Right cardiac atrium (tissue), 5 donors: ENCODE measurements around the gene PES1. TPM values are rescaled to one million over a fixed set of nuclear protein-coding genes. Genes with fewer than 3 reads are reported as not detected.
"Not testable (repeated sequence)": the region's sequence is repeated elsewhere in the genome, so short reads cannot be mapped to it uniquely, and the experiment has no call there.

Experiments
- ATAC-seq, 2 donors: fragments of 200-7000 bp; cut with Tn5 transposase; one replicate each; pipeline versions ENCODE4 v1.8.0 to v1.9.1; 2020; ENCODE audit warnings: moderate library complexity in 2 of 2, mild to moderate bottlenecking in 1 of 2
- DNase-seq, 3 donors: peaks; one replicate each; pipeline ENCODE4 v3.0.0-alpha.2; 2020
- H3K27ac ChIP-seq: one replicate; pipeline ENCODE4 v1.5.1; 2013; ENCODE audit warnings: mild to moderate bottlenecking, low read length, control low read depth, moderate library complexity
- H3K27me3 ChIP-seq: one replicate; pipeline ENCODE4 v1.6.1; 2013; ENCODE audit not compliant: control insufficient read depth, insufficient read depth
- H3K4me1 ChIP-seq: one replicate; pipeline ENCODE4 v1.6.1; 2013; ENCODE audit warnings: low read length; ENCODE audit not compliant: control insufficient read depth, insufficient read depth
- H3K4me3 ChIP-seq: one replicate; pipeline ENCODE4 v1.5.1; 2013; ENCODE audit warnings: low read length, control low read depth
- H3K9me3 ChIP-seq: one replicate; pipeline ENCODE4 v1.6.1; 2013; ENCODE audit warnings: low read length; ENCODE audit not compliant: control insufficient read depth
- WGBS: extraction: QIAGEN DNeasy Blood & Tissue Kit; methylation state at CpG from one replicate; pipeline ENCODE4 v1.1.7; 2013; 5-methylcytosine and 5-hydroxymethylcytosine counted together
- intact Hi-C, 4 donors: fragments of 100-400 bp; cut with DNase I; formaldehyde crosslinking; loops; one replicate each; pipeline versions ENCODE4 v1.11.0 to v1.14.0; 2022 to 2023
- polyA plus RNA-seq: library from polyadenylated mRNA; stranded (reverse); fragments of 200-250 nt; gene quantifications from one replicate; pipeline ENCODE4 v1.2.3, GENCODE V29; 2013
- total RNA-seq, 4 donors: library from RNA; stranded (reverse); fragmentation: NEBNext Ultra II Directional; extraction: Animal tissue kit (Norgen Biotek cat#: 25700); gene quantifications; one replicate each; pipeline ENCODE4 v1.2.1, GENCODE V29; 2021
- donor health status: healthy with polysubstance abuse.
- donor health status: DM: no; HTN: yes; CAD: no.
- donor health status: DM: no; HTN: no; CAD: no.
- donor health status: DM: no; HTN: yes; CAD: no; lungs with severe emphysema.
- donor health status: DM: yes; HTN: yes; CAD: no.

The PES1 gene
- total and polyA plus RNA-seq, 5 donors = 20.1 to 31.9 (median 23.7) TPM

GRCh38 chr22:30598986-30599385, 7.3 kb upstream of the PES1 start:
- H3K9me3 ChIP-seq = no peaks in the 10 kb centered on the region
- no peaks in the 10 kb centered on the region for H3K4me1 ChIP-seq
- ATAC-seq (no peak), DNase-seq (no peak)
- WGBS = 86% methylated on average over 3 of the region's 3 CpGs
- H3K27me3 ChIP-seq = no peaks in the 10 kb centered on the region
- H3K27ac ChIP-seq = no peak overlapping the region
- intact Hi-C loops = no loop called here
- no peak overlapping the region for H3K4me3 ChIP-seq

GRCh38 chr22:30596886-30597285, 5.2 kb upstream of the PES1 start:
- DNase-seq (no peak), ATAC-seq (no peak)
- Histone ChIP-seq H3K4me1 (no peaks in the 10 kb centered on the region), H3K9me3 (no peaks in the 10 kb centered on the region), H3K4me3 (no peak overlapping the region), H3K27ac (no peak overlapping the region), H3K27me3 (no peaks in the 10 kb centered on the region)
- 91% methylated on average over 29 of the region's 29 CpGs for WGBS
- intact Hi-C loops = no loop called here

- H3K4me3 ChIP-seq = no peak overlapping the region
- WGBS = 71% methylated on average over 2 of the region's 2 CpGs
- H3K27me3 ChIP-seq = no peaks in the 10 kb centered on the region
- H3K4me1 ChIP-seq = no peaks in the 10 kb centered on the region
- H3K9me3 ChIP-seq = no peaks in the 10 kb centered on the region
- intact Hi-C loops = no loop called here
- ATAC-seq = no peak
- DNase-seq = no peak
- no peak overlapping the region for H3K27ac ChIP-seq
Measured at GRCh38 chr22:30596199-30596598, 4.5 kb upstream of the PES1 start.

- H3K27me3 ChIP-seq, ATAC-seq, DNase-seq, H3K9me3 ChIP-seq, H3K4me1 ChIP-seq, H3K27ac ChIP-seq, intact Hi-C loops: not testable (repeated sequence)
- peak overlapping the region; percentile 96 for H3K4me3 ChIP-seq
- 33% methylated on average over 18 of the region's 18 CpGs for WGBS
Measured at GRCh38 chr22:30592360-30592713, 627 bp upstream of the PES1 start.

- ATAC-seq = no peak
- Histone ChIP-seq H3K27me3 (no peaks in the 10 kb centered on the region), H3K4me3 (peak overlapping the region; percentile 96), H3K27ac (no peak overlapping the region), H3K9me3 (no peaks in the 10 kb centered on the region), H3K4me1 (peaks cover 3% of the 10 kb centered on the region)
- DNase-seq = no peak
- WGBS = 3% methylated on average over 14 of the region's 14 CpGs
- intact Hi-C loops = no loop called here
Measured at GRCh38 chr22:30591191-30591587, 521 bp downstream of the PES1 start.

- H3K4me3 ChIP-seq = no peak overlapping the region
- H3K27me3 ChIP-seq = no peaks in the 10 kb centered on the region
- no peak overlapping the region for H3K27ac ChIP-seq
- no peaks in the 10 kb centered on the region for H3K9me3 ChIP-seq
- ATAC-seq = no peak
- no peak for DNase-seq
- intact Hi-C loops = no loop called here
- WGBS = 95% methylated on average over 8 of the region's 8 CpGs
- H3K4me1 ChIP-seq = peaks cover 3% of the 10 kb centered on the region
Measured at GRCh38 chr22:30586414-30586813, 5.3 kb downstream of the PES1 start.

GRCh38 chr22:30584441-30584840, 7.3 kb downstream of the PES1 start:
- WGBS = 92% methylated on average over 15 of the region's 15 CpGs
- Histone ChIP-seq H3K27me3 (no peaks in the 10 kb centered on the region), H3K9me3 (no peaks in the 10 kb centered on the region), H3K27ac (no peak overlapping the region), H3K4me3 (no peak overlapping the region), H3K4me1 (no peaks in the 10 kb centered on the region)
- no peak for DNase-seq
- ATAC-seq = no peak
- intact Hi-C loops = no loop called here

- no peak overlapping the region for H3K4me3 ChIP-seq
- no peak for DNase-seq
- H3K27ac ChIP-seq = no peak overlapping the region
- no peaks in the 10 kb centered on the region for H3K4me1 ChIP-seq
- no peak for ATAC-seq
- intact Hi-C loops = no loop called here
- no peaks in the 10 kb centered on the region for H3K9me3 ChIP-seq
- H3K27me3 ChIP-seq = no peaks in the 10 kb centered on the region
- 61% methylated on average over 13 of the region's 13 CpGs for WGBS
Measured at GRCh38 chr22:30582788-30583545, 8.7 kb downstream of the PES1 start.

- Histone ChIP-seq H3K4me1 (no peaks in the 10 kb centered on the region), H3K27me3 (no peaks in the 10 kb centered on the region), H3K27ac (no peak overlapping the region), H3K4me3 (no peak overlapping the region), H3K9me3 (no peaks in the 10 kb centered on the region)
- intact Hi-C loops = no loop called here
- WGBS = 85% methylated on average over 6 of the region's 6 CpGs
- DNase-seq = no peak
- ATAC-seq = no peak
Measured at GRCh38 chr22:30582051-30582450, 9.7 kb downstream of the PES1 start.

- intact Hi-C loops = no loop called here
- no peaks in the 10 kb centered on the region for H3K4me1 ChIP-seq
- no peaks in the 10 kb centered on the region for H3K9me3 ChIP-seq
- 85% methylated on average over 6 of the region's 6 CpGs for WGBS
- no peak overlapping the region for H3K4me3 ChIP-seq
- H3K27me3 ChIP-seq = no peaks in the 10 kb centered on the region
- ATAC-seq = no peak
- DNase-seq = no peak
- H3K27ac ChIP-seq = no peak overlapping the region
Measured at GRCh38 chr22:30580896-30581295, 10.8 kb downstream of the PES1 start.

- 92% methylated on average over 12 of the region's 12 CpGs for WGBS
- no peak for DNase-seq
- Histone ChIP-seq H3K4me3 (no peak overlapping the region), H3K27ac (no peak overlapping the region), H3K4me1 (peaks cover 5% of the 10 kb centered on the region), H3K9me3 (no peaks in the 10 kb centered on the region), H3K27me3 (no peaks in the 10 kb centered on the region)
- intact Hi-C loops = no loop called here
- ATAC-seq = no peak
Measured at GRCh38 chr22:30578481-30578880, 13.2 kb downstream of the PES1 start.

GRCh38 chr22:30575859-30576258, 15.9 kb downstream of the PES1 start:
- Histone ChIP-seq H3K27ac (no peak overlapping the region), H3K27me3 (no peaks in the 10 kb centered on the region), H3K4me3 (no peak overlapping the region), H3K4me1 (peaks cover 5% of the 10 kb centered on the region), H3K9me3 (no peaks in the 10 kb centered on the region)
- intact Hi-C loops = no loop called here
- DNase-seq (peak in 1 of 3 donors; percentile 65), ATAC-seq (no peak)
- 78% methylated on average over 15 of the region's 15 CpGs for WGBS
